GM18861 (cell line): ENCODE data around the gene ZNF248.
"Not testable (repeated sequence)": the region's sequence is repeated elsewhere in the genome, so short reads cannot be mapped to it uniquely, and the experiment has no call there.

ENCODE experiments used
- ATAC-seq: cut with Tn5 transposase; IDR thresholded peaks from one replicate; pipeline ENCODE4 v1.9.1; 2021; ENCODE audit not compliant: unreplicated experiment

Gene ZNF248

DNA sequence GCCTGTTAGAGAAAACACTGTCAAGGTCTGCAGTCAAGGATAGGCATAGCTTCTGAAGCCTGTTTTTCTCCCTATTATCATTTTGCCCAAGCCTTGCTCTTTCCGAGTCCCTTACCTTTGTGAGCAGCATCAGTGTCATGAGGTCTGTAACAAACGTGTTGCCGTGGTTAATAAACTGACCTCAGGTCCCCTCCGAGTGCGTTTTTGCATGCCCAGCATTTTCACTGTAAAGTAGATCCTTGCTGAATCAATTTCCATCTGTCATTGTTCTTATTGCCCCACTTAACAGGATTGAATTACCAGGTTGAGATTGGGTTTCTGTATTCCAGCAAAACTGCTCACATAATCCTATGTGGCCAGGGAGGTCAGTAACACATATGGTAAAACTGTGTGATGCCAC, 110.3 kb downstream of the ZNF248 start:
- ATAC-seq: no peak

- no peak for ATAC-seq
These were observed 115.6 kb downstream of the ZNF248 start for GRCh38 chr10:37741831-37742230.

- no peak for ATAC-seq
These were observed 118.2 kb downstream of the ZNF248 start for GRCh38 chr10:37739181-37739580.

DNA sequence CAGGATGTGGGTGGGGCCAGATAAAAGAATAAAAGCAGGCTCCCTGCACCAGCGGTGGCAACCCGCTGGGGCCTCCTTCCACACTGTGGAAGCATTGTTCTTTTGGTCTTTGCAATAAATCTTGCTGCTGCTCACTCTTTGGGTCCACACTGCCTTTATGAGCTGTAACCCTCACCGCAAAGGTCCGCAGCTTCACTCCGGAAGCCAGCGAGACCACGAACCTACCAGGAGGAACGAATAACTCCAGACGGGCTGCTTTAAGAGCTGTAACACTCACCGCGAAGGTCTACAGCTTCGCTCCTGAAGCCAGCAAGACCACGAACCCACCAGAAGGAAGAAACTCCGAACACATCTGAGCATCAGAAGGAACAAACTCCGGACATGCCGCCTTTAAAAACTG, 119.2 kb downstream of the ZNF248 start:
- not testable (repeated sequence) for ATAC-seq

DNA sequence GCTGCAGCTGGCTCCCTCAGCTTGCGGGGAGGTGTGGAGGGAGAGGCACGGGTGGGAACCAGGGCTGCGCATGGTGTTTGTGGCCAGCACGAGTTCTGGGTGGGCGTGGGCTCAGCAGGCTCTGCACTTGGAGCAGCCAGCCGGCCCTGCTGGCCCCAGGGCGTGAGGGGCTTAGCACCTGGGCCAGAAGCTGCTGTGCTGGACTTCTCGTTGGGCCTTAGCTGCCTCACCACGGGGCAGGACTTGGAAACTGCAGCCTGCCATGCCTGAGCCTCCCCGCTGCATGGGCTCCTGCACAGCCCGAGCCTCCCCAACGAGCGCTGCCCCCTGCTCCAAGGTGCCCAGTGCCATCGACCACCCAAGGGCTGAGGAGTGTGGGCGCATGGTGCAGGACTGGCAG, 120.1 kb downstream of the ZNF248 start:
- ATAC-seq: no peak

GRCh38 chr10:37736120-37736519, 121.3 kb downstream of the ZNF248 start:
- ATAC-seq: no peak

DNA sequence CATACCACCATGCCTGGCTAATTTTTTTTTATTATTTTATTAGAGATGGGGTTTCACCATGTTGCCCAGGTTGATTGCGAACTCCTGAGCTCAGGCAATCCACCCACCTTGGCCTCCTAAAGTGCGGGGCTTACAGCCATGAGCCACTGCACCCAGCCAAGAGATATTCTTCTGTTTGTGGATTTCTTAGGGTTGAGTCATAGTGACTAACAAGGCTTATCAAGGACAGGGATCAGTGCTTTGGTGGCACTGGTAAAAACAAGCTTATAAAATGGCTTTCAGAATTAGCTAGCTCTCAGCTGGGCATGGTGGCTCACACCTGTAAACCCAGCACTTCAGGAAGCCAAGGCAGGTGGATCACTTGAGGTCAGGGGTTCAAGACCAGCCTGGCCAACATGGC, 122.4 kb downstream of the ZNF248 start:
- no peak for ATAC-seq
